ENCODE results near the gene ZNF358. TPM values are rescaled to one million over a fixed set of nuclear protein-coding genes. Genes with fewer than 3 reads are reported as not detected.
A peak's percentile ranks its signal among the peaks of the same experiment; 100 is the strongest.

The ZNF358 gene
- total and polyA plus RNA-seq, 2 of the 13 experiments (the other 11 are each of a cell fraction or from before 2014, with no cell fraction given) = 9.1 to 37.0 TPM

DNA sequence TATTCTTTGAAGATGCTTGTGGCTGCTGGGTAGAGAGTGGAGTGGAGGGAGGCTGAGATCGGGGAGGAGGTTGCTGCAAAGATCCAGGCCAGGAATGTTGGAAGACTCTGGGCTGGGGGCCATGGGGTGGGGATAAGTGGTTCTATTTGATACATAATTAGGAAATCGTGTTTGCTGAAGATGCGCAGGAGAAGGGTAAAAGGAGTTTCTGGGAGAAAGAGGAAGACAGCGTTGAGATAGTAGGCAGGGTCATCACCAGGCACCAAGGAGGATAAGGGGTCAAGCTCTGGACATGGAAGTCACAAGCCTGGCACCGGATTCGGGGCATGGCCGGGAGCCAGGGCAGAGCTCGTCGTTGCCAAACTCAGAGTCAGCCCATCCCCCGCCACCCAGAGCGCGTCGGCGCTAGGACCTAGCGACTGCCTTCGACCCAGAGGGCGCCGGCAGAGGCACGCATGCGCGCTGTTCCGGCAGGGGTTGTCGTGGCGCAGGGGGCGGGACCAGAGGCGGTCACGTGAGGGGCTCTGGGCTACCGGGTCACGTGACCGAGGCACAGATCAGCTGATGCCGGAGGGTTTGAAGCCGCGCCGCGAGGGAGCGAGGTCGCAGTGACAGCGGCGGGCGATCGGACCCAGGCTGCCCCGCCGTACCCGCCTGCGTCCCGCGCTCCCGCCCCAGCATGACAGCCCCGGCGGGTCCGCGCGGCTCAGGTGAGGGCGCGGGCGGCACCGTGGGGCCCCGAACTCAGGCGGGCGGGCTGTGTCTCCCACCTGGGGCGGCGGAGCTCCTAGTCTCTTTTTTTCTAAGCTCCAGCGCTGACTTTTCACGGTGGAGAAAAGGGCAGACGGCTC, 6.4 kb downstream of the ZNF358 start, which contains the start of gene MCOLN1 (continued):
- TF ChIP-seq, protein P1, sequence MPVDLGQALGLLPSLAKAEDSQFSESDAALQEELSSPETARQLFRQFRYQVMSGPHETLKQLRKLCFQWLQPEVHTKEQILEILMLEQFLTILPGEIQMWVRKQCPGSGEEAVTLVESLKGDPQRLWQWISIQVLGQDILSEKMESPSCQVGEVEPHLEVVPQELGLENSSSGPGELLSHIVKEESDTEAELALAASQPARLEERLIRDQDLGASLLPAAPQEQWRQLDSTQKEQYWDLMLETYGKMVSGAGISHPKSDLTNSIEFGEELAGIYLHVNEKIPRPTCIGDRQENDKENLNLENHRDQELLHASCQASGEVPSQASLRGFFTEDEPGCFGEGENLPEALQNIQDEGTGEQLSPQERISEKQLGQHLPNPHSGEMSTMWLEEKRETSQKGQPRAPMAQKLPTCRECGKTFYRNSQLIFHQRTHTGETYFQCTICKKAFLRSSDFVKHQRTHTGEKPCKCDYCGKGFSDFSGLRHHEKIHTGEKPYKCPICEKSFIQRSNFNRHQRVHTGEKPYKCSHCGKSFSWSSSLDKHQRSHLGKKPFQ (CRISPR knock-in tag; IDR thresholded peaks at IDR 0.05; ENCODE audit: insufficient replicate concordance) = no peak
- no peak for TF ChIP-seq NFE2L1 (CRISPR knock-in tag; IDR thresholded peaks at IDR 0.05; ENCODE audit: borderline replicate concordance)
- TF ChIP-seq PAX8 (CRISPR knock-in tag; IDR thresholded peaks at IDR 0.05; ENCODE audit: borderline replicate concordance) = no peak
- peak; percentile 90 for TF ChIP-seq ZNF589 (CRISPR knock-in tag; conservative IDR thresholded peaks at IDR 0.05)
- peak; percentile 97 for TF ChIP-seq BHLHE40 (IDR thresholded peaks at IDR 0.05; ENCODE audit: low read length)
- TF ChIP-seq, protein P2, sequence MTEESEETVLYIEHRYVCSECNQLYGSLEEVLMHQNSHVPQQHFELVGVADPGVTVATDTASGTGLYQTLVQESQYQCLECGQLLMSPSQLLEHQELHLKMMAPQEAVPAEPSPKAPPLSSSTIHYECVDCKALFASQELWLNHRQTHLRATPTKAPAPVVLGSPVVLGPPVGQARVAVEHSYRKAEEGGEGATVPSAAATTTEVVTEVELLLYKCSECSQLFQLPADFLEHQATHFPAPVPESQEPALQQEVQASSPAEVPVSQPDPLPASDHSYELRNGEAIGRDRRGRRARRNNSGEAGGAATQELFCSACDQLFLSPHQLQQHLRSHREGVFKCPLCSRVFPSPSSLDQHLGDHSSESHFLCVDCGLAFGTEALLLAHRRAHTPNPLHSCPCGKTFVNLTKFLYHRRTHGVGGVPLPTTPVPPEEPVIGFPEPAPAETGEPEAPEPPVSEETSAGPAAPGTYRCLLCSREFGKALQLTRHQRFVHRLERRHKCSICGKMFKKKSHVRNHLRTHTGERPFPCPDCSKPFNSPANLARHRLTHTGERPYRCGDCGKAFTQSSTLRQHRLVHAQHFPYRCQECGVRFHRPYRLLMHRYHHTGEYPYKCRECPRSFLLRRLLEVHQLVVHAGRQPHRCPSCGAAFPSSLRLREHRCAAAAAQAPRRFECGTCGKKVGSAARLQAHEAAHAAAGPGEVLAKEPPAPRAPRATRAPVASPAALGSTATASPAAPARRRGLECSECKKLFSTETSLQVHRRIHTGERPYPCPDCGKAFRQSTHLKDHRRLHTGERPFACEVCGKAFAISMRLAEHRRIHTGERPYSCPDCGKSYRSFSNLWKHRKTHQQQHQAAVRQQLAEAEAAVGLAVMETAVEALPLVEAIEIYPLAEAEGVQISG (CRISPR knock-in tag; IDR thresholded peaks at IDR 0.05) = peak; percentile 92
- TF ChIP-seq, protein P3, sequence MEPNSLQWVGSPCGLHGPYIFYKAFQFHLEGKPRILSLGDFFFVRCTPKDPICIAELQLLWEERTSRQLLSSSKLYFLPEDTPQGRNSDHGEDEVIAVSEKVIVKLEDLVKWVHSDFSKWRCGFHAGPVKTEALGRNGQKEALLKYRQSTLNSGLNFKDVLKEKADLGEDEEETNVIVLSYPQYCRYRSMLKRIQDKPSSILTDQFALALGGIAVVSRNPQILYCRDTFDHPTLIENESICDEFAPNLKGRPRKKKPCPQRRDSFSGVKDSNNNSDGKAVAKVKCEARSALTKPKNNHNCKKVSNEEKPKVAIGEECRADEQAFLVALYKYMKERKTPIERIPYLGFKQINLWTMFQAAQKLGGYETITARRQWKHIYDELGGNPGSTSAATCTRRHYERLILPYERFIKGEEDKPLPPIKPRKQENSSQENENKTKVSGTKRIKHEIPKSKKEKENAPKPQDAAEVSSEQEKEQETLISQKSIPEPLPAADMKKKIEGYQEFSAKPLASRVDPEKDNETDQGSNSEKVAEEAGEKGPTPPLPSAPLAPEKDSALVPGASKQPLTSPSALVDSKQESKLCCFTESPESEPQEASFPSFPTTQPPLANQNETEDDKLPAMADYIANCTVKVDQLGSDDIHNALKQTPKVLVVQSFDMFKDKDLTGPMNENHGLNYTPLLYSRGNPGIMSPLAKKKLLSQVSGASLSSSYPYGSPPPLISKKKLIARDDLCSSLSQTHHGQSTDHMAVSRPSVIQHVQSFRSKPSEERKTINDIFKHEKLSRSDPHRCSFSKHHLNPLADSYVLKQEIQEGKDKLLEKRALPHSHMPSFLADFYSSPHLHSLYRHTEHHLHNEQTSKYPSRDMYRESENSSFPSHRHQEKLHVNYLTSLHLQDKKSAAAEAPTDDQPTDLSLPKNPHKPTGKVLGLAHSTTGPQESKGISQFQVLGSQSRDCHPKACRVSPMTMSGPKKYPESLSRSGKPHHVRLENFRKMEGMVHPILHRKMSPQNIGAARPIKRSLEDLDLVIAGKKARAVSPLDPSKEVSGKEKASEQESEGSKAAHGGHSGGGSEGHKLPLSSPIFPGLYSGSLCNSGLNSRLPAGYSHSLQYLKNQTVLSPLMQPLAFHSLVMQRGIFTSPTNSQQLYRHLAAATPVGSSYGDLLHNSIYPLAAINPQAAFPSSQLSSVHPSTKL (CRISPR knock-in tag; IDR thresholded peaks at IDR 0.05) = peak; percentile 62
- TF ChIP-seq, protein P4, sequence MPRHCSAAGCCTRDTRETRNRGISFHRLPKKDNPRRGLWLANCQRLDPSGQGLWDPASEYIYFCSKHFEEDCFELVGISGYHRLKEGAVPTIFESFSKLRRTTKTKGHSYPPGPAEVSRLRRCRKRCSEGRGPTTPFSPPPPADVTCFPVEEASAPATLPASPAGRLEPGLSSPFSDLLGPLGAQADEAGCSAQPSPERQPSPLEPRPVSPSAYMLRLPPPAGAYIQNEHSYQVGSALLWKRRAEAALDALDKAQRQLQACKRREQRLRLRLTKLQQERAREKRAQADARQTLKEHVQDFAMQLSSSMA (CRISPR knock-in tag; IDR thresholded peaks at IDR 0.05) = peak; percentile 99
- no peak for TF ChIP-seq ZNF33A (CRISPR knock-in tag; IDR thresholded peaks at IDR 0.05; ENCODE audit: borderline replicate concordance)
- TF ChIP-seq SSRP1 (CRISPR knock-in tag; IDR thresholded peaks at IDR 0.05) = no peak
- TF ChIP-seq ELF1 (CRISPR knock-in tag; IDR thresholded peaks at IDR 0.05) = peak; percentile 85
- TF ChIP-seq, protein P5, sequence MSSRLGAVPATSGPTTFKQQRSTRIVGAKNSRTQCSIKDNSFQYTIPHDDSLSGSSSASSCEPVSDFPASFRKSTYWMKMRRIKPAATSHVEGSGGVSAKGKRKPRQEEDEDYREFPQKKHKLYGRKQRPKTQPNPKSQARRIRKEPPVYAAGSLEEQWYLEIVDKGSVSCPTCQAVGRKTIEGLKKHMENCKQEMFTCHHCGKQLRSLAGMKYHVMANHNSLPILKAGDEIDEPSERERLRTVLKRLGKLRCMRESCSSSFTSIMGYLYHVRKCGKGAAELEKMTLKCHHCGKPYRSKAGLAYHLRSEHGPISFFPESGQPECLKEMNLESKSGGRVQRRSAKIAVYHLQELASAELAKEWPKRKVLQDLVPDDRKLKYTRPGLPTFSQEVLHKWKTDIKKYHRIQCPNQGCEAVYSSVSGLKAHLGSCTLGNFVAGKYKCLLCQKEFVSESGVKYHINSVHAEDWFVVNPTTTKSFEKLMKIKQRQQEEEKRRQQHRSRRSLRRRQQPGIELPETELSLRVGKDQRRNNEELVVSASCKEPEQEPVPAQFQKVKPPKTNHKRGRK (CRISPR knock-in tag; IDR thresholded peaks at IDR 0.05) = no peak
- TF ChIP-seq CENPT (CRISPR knock-in tag; IDR thresholded peaks at IDR 0.05; ENCODE audit: low read depth) = peak; percentile 71; the same call in 1 of the 2 replicates
- TF ChIP-seq MIER2 (CRISPR knock-in tag; IDR thresholded peaks at IDR 0.05) = peak; percentile 72
- TF ChIP-seq NFYC (CRISPR knock-in tag; IDR thresholded peaks at IDR 0.05) = peak; percentile 42
- no peak for TF ChIP-seq CCAR2 (optimal IDR thresholded peaks at IDR 0.05; ENCODE audit: low read depth, low read length)

Data from HepG2 (cell line).